ENCODE measurements around the gene HOXA1. TPM values are rescaled to one million over a fixed set of nuclear protein-coding genes. Genes with fewer than 3 reads are reported as not detected.
A peak's percentile ranks its signal among the peaks of the same experiment; 100 is the strongest.

Gene HOXA1
- total and polyA plus RNA-seq, 2 of the 8 experiments (the other 6 are each of a cell fraction or from before 2014, with no cell fraction given) = not detected

DNA sequence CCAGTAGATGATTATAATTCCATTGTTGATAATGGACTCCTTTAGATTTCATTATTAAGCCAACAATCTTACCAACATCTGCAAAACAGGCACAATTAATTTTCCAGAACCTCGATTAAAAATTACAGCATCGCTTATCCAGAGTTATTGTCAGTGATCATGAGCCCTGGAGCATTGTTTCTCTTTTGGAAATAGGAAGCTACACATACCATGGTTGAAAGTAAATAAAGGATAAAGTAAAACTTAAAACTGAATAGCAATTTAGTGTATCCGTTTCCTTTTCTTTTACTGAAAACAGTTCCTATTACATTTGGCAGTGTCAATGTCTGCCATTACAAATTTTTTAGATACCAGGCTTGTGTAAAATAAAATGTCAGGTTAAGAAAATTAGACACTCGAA, 16.6 kb upstream of the HOXA1 start:
- Histone ChIP-seq H2BK12ac (ENCODE audit: low read depth, low read length) (no peak overlapping the region), H3K4me1 (replicated peaks in 1 of 4; ENCODE audit: control insufficient read depth in 3 of 4, insufficient read depth in 4 of 4, low read length in 3 of 4) (peaks cover 0 to 15% (median 3%) of the 10 kb centered on the region in 4 experiments; a peak in 5 of 7 replicates), H4K20me1 (replicated peaks in 1 of 2; ENCODE audit: control insufficient read depth in 1 of 2, insufficient read depth in 2 of 2, low read length in 2 of 2) (peaks cover 27 to 40% of the 10 kb centered on the region in 2 experiments), H2BK120ac (replicated peaks; ENCODE audit: low read depth, low read length) (no peak overlapping the region), H3K4me3 (ENCODE audit: extremely low read depth in 1 of 4, insufficient read depth in 2 of 4, low read depth in 3 of 4, low read length in 4 of 4) (no peak overlapping the region), H3K9me3 (ENCODE audit: insufficient read depth in 2 of 2, low read depth in 1 of 2, low read length in 1 of 2) (no peaks in the 10 kb centered on the region), H3K36me3 (ENCODE audit: control insufficient read depth in 2 of 4, insufficient read depth in 4 of 4, low read length in 3 of 4) (peaks cover 0 to 3% (median 0%) of the 10 kb centered on the region in 4 experiments; a peak in 2 of 8 replicates), H3K9ac (replicated peaks in 1 of 4; ENCODE audit: extremely low read depth in 1 of 4, low read depth in 3 of 4, low read length in 3 of 4) (no peak overlapping the region), H4K91ac (replicated peaks; ENCODE audit: insufficient read length, low read length) (no peak overlapping the region), H3K18ac (ENCODE audit: extremely low read depth, low read length) (no peak overlapping the region), H3K27me3 (replicated peaks in 1 of 4; ENCODE audit: control insufficient read depth in 3 of 4, extremely low read depth in 1 of 4, insufficient read depth in 3 of 4, low read length in 3 of 4) (peaks cover 96 to 99% (median 97%) of the 10 kb centered on the region in 4 experiments), H3K79me1 (ENCODE audit: low read depth, low read length) (no peaks in the 10 kb centered on the region), H3K4ac (replicated peaks; ENCODE audit: insufficient read length, low read depth, low read length) (no peak overlapping the region), H2BK15ac (ENCODE audit: low read length) (no peak overlapping the region), H4K5ac (ENCODE audit: insufficient read length, low read depth, low read length) (no peak overlapping the region), H3K14ac (ENCODE audit: insufficient read length) (no peak overlapping the region), H3K27ac (ENCODE audit: low read depth, low read length) (no peak overlapping the region), H2BK20ac (ENCODE audit: low read length) (no peak overlapping the region), H3K56ac (replicated peaks; ENCODE audit: insufficient read length, low read depth, low read length) (no peak overlapping the region), H3K23ac (ENCODE audit: insufficient read length) (no peak overlapping the region), H2AFZ (ENCODE audit: low read length) (no peak overlapping the region), H3K79me2 (ENCODE audit: control insufficient read depth in 1 of 2, insufficient read depth in 2 of 2, low read length in 2 of 2) (no peaks in the 10 kb centered on the region), H3K23me2 (ENCODE audit: low read depth, low read length) (no peaks in the 10 kb centered on the region), H2BK5ac (ENCODE audit: low read depth, low read length) (no peak overlapping the region), H4K8ac (ENCODE audit: extremely low read depth, insufficient read depth, low read length) (no peak overlapping the region), H2AK5ac (ENCODE audit: low read depth, low read length) (no peak overlapping the region), H3K4me2 (ENCODE audit: insufficient read depth in 1 of 2, low read depth in 2 of 2, low read length in 2 of 2) (no peak overlapping the region; a peak in 1 of 4 replicates)
- DNase-seq (ENCODE audit: low read depth in 1 of 2, low spot score in 2 of 2) (no peak), FAIRE-seq (no peak)
- CTCF ChIA-PET (ENCODE audit: partially characterized antibody) = no interaction called here
- TF ChIP-seq SP2 (IDR thresholded peaks at IDR 0.05; ENCODE audit: low read length) (no peak), CHD2 (IDR thresholded peaks at IDR 0.05; ENCODE audit: low read length) (no peak), CTBP2 (IDR thresholded peaks at IDR 0.05; ENCODE audit: borderline replicate concordance, insufficient read depth, insufficient read length, low read length) (no peak), CBX8 (IDR thresholded peaks at IDR 0.05; ENCODE audit: borderline replicate concordance, low read depth, low read length) (peak; percentile 26; the same call in 1 of the 2 replicates), TEAD4 (IDR thresholded peaks at IDR 0.05; ENCODE audit: low read depth, low read length) (no peak), SP4 (IDR thresholded peaks at IDR 0.05; ENCODE audit: low read length) (no peak), MAX (IDR thresholded peaks at IDR 0.05) (no peak), EP300 (IDR thresholded peaks at IDR 0.05; ENCODE audit: borderline replicate concordance in 1 of 2, low read depth in 2 of 2, low read length in 2 of 2) (no peak)
- TF ChIP-seq, protein P1, sequence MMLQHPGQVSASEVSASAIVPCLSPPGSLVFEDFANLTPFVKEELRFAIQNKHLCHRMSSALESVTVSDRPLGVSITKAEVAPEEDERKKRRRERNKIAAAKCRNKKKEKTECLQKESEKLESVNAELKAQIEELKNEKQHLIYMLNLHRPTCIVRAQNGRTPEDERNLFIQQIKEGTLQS (IDR thresholded peaks at IDR 0.05; ENCODE audit: insufficient read depth, low read depth, low read length) = no peak
- POLR2A ChIA-PET (ENCODE audit: partially characterized antibody) = no interaction called here
- 32% methylated on average over 4 of the region's 4 CpGs; no CpG with 5 or more reads in 1 of the 2 experiments for WGBS, 2 experiments (ENCODE audit: extremely low coverage in 1 of 2, insufficient coverage in 1 of 2, insufficient read length in 1 of 2, insufficient replicate concordance in 2 of 2, low coverage in 1 of 2, low lambda C conversion rate in 2 of 2, missing lambda C conversion rate in 1 of 2)
